ENCODE results near the gene MRC2. TPM values are rescaled to one million over a fixed set of nuclear protein-coding genes. Genes with fewer than 3 reads are reported as not detected.

MRC2 gene
- polyA plus RNA-seq, 3 donors, result 0.04 TPM; not detected in 2

DNA sequence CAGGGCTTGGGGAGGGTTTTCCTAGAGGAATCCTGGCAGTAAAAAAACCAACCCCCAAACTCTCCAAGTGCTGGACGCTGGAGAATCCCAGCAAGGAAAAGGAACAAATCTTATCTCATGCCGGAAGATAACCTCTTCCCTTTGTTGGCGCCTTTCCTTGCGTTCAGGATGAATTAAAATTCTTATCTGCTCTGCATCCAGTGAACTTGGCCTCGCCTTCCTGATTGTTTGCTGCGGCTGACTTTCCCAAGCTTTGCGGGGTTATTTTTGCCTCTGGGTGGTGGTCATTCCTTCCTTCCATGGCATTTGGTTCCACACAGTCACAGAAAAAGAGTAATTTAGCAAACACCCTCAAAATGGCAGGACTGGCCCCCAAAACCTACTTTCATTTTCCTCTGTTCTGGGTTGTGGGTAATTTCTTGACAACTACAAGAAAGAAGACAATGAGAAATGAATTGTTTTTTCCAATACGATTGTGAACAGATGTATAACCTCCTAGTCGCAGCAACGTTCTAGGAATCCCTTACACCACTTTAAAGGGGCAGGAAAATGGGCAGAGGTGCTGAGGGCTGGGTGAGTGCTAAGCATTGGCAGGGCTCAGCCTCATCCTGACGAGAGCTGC is 77.8 kb downstream of the MRC2 start:
- H3K27me3 Mint-ChIP-seq (ENCODE audit: low read depth in 3 of 3), result peaks cover 19 to 38% (median 20%) of the 10 kb centered on the region in 3 donors
- WGBS (ENCODE audit: insufficient coverage), result 88% methylated on average over 5 of the region's 11 CpGs

DNA sequence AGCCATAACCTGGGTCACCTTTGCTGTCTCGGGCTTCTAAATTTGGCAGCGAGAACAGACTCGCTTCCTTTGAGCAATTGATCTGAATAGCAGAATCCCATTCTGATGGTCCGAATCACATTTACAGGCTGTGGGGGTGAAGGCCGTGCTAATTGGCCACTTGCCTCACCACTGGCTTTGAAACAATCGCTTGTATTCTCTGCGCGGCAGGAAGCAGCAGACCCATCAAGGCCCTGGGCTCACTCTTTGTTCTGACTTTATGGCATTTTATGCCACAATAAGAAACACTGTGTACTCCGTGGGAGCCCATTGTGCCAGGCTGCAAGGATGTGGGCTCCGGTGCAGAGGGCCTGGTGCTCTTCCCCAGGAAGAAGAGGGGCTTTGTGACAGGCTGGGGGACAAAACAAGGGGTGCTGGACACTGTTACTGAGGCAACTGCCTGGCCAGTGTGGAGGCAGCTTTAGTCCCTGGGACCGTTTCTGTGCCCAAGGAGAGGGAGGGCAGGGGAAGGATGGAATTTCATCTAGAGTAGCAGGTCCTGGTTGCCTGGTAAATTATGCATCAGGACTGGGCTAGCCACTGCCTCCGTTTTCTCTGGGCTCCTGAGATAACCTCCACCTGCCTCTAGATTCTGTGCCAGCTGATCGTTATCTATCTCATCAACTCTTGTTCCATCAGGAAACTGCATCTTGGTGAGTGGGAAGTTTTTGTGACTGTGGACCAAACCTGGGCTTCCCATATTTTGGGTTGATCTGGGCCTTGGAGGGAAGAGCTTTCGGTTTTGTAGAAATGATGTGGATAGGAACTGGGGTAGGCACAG is 78.5 kb downstream of the MRC2 start:
- H4K20me1 ChIP-seq (ENCODE audit: insufficient read depth, low read length), result no peaks in the 10 kb centered on the region
- TF ChIP-seq, protein P1, sequence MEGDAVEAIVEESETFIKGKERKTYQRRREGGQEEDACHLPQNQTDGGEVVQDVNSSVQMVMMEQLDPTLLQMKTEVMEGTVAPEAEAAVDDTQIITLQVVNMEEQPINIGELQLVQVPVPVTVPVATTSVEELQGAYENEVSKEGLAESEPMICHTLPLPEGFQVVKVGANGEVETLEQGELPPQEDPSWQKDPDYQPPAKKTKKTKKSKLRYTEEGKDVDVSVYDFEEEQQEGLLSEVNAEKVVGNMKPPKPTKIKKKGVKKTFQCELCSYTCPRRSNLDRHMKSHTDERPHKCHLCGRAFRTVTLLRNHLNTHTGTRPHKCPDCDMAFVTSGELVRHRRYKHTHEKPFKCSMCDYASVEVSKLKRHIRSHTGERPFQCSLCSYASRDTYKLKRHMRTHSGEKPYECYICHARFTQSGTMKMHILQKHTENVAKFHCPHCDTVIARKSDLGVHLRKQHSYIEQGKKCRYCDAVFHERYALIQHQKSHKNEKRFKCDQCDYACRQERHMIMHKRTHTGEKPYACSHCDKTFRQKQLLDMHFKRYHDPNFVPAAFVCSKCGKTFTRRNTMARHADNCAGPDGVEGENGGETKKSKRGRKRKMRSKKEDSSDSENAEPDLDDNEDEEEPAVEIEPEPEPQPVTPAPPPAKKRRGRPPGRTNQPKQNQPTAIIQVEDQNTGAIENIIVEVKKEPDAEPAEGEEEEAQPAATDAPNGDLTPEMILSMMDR (IDR thresholded peaks at IDR 0.05), result no peak
- H3K4me1 ChIP-seq (ENCODE audit: control insufficient read depth in 1 of 2, insufficient read depth in 2 of 2, low read length in 2 of 2), result peaks cover 9 to 12% of the 10 kb centered on the region in 2 donors
- 89% methylated on average over 11 of the region's 14 CpGs for WGBS (ENCODE audit: insufficient coverage)
- H3K4me3 Mint-ChIP-seq, result peak overlapping the region in 1 of 2 donors; percentile 29
- peaks cover 0 to 8% of the 10 kb centered on the region in 2 donors for H3K9me3 ChIP-seq (replicated peaks in 1 of 2; ENCODE audit: control insufficient read depth in 1 of 2, insufficient read depth in 1 of 2, low read length in 2 of 2)
- no peak for DNase-seq
- H3K4me1 Mint-ChIP-seq, result peaks cover 9% of the 10 kb centered on the region
- H2AFZ ChIP-seq (ENCODE audit: insufficient read depth, low read depth, low read length, poor library complexity, severe bottlenecking), result no peak overlapping the region
- H3K9me3 Mint-ChIP-seq, result peaks cover 0 to 15% (median 9%) of the 10 kb centered on the region in 7 donors
- H3K27me3 ChIP-seq (ENCODE audit: control insufficient read depth in 2 of 2, insufficient read depth in 2 of 2, low read length in 2 of 2), result peaks cover 0 to 20% of the 10 kb centered on the region in 2 donors
- no peak overlapping the region for H3K9ac ChIP-seq (ENCODE audit: insufficient read depth, low read length, poor library complexity, severe bottlenecking)
- no peaks in the 10 kb centered on the region for H3K36me3 ChIP-seq (replicated peaks in 1 of 2; ENCODE audit: control insufficient read depth in 1 of 2, insufficient read depth in 2 of 2, low read length in 2 of 2)
- peaks cover 19 to 39% (median 20%) of the 10 kb centered on the region in 3 donors for H3K27me3 Mint-ChIP-seq (ENCODE audit: low read depth in 3 of 3)
- no peaks in the 10 kb centered on the region for H3K36me3 Mint-ChIP-seq
- intact Hi-C loops (cut with micrococcal nuclease), result loop anchor here in 1 of 2 donors (10.0 kb wide), 1 partner anchor 699 kb away; no protein-coding TSS in a partner anchor
- H3K4me2 ChIP-seq (replicated peaks; ENCODE audit: extremely low read depth, low read length, poor library complexity, severe bottlenecking), result no peak overlapping the region
- no peak overlapping the region for H3K27ac ChIP-seq (ENCODE audit: low read depth in 1 of 2, low read length in 2 of 2)
- no peak overlapping the region for H3K4me3 ChIP-seq (replicated peaks in 1 of 3; ENCODE audit: low read depth in 2 of 3, low read length in 3 of 3)
- H3K79me2 ChIP-seq (ENCODE audit: insufficient read depth, low read length), result no peaks in the 10 kb centered on the region
- H3K27ac Mint-ChIP-seq, result no peak overlapping the region

More for the DNA sequence above, 77.8 kb downstream of the MRC2 start:
- DNase-seq, result no peak
- no peaks in the 10 kb centered on the region for H3K36me3 ChIP-seq (replicated peaks in 1 of 2; ENCODE audit: control insufficient read depth in 1 of 2, insufficient read depth in 2 of 2, low read length in 2 of 2)
- no peaks in the 10 kb centered on the region for H3K36me3 Mint-ChIP-seq
- peaks cover 0 to 13% (median 9%) of the 10 kb centered on the region in 7 donors for H3K9me3 Mint-ChIP-seq
- no peak overlapping the region for H3K27ac ChIP-seq (ENCODE audit: low read depth in 1 of 2, low read length in 2 of 2)
- intact Hi-C loops (cut with micrococcal nuclease), result loop anchor here in 1 of 2 donors (10.0 kb wide), 1 partner anchor 700 kb away; no protein-coding TSS in a partner anchor
- no peak overlapping the region for H2AFZ ChIP-seq (ENCODE audit: insufficient read depth, low read depth, low read length, poor library complexity, severe bottlenecking)
- peaks cover 0 to 8% of the 10 kb centered on the region in 2 donors for H3K9me3 ChIP-seq (replicated peaks in 1 of 2; ENCODE audit: control insufficient read depth in 1 of 2, insufficient read depth in 1 of 2, low read length in 2 of 2)
- no peak overlapping the region for H3K4me3 ChIP-seq (replicated peaks in 1 of 3; ENCODE audit: low read depth in 2 of 3, low read length in 3 of 3)
- no peak overlapping the region for H3K4me2 ChIP-seq (replicated peaks; ENCODE audit: extremely low read depth, low read length, poor library complexity, severe bottlenecking)
- H3K27ac Mint-ChIP-seq, result no peak overlapping the region
- no peak overlapping the region for H3K9ac ChIP-seq (ENCODE audit: insufficient read depth, low read length, poor library complexity, severe bottlenecking)
- TF ChIP-seq, protein P1 (IDR thresholded peaks at IDR 0.05), result no peak
- H3K27me3 ChIP-seq (ENCODE audit: control insufficient read depth in 2 of 2, insufficient read depth in 2 of 2, low read length in 2 of 2), result peaks cover 0 to 20% of the 10 kb centered on the region in 2 donors
- peaks cover 9 to 12% of the 10 kb centered on the region in 2 donors for H3K4me1 ChIP-seq (ENCODE audit: control insufficient read depth in 1 of 2, insufficient read depth in 2 of 2, low read length in 2 of 2)
- peaks cover 9% of the 10 kb centered on the region for H3K4me1 Mint-ChIP-seq
- H3K79me2 ChIP-seq (ENCODE audit: insufficient read depth, low read length), result no peaks in the 10 kb centered on the region
- no peaks in the 10 kb centered on the region for H4K20me1 ChIP-seq (ENCODE audit: insufficient read depth, low read length)
- peak overlapping the region; percentile 82 to 87 for H3K4me3 Mint-ChIP-seq
